Measurements from ENCODE around the gene SEM1. TPM values are rescaled to one million over a fixed set of nuclear protein-coding genes. Genes with fewer than 3 reads are reported as not detected.
A peak's percentile ranks its signal among the peaks of the same experiment; 100 is the strongest.
"Not testable (repeated sequence)": the region's sequence is repeated elsewhere in the genome, so short reads cannot be mapped to it uniquely, and the experiment has no call there.

SEM1 gene
- 75.6 and 79.9 TPM in 2 replicates for total RNA-seq (2021)
- long read RNA-seq, transcript SEM1-201 (3 exons, 1,314 nt), result major isoform, 70 of 87 reads
- long read RNA-seq, partial matches to known transcripts, result 0 of 87 reads
- long read RNA-seq, other reads (novel, unspliced or antisense), result 17 of 87 reads

DNA sequence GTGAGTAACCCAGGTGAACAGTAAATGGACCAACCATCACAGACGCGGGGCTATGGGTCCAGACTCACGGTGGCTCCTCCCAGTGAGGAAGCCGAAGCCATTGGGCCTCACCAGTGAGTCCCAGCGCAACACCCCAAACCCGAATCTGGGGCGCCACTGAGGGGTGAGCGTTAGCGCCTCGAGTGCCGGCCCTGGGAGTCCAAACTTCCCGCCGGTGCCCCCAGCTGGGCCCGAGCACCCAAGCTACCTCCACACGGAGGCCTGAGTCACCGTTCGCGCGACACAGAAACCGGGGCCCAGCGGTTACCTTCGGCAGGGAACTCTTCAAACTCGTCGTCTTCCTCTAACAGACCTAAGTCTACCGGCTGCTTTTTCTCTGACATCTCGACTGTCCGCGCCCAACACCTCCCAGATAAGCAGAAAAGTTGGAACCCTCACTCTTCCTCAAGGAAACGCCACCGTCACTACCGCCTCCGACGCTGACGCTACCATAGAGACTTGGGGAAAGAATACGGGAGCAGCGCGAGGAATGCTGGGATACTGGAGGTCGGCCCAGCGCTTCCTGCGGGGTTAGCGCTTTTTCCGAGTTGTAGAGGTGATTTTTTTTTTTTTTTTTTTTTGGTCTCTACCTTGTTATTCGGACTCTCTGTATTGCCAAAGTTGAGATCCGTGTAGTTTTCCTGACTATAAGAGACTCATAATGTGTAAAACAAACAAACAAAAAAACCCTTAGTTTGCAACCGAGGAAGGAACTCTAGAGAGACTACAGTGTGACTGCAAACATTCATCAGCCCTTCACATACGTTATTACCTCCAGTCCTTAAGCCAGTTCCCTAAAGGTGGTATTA, at the start of gene SEM1:
Gene SEM1, minus strand, starts transcription at position 466 of the 848 bp plus-strand sequence. Its CDS starts 83 bp downstream, at position 383.
- Histone ChIP-seq H3K4me2 (ENCODE audit: insufficient read depth, insufficient read length, low read length) (peak within 1 kb of the TSS; percentile 82), H3K56ac (ENCODE audit: insufficient read length, low read depth, low read length) (no peak within 1 kb of the TSS), H3K18ac (ENCODE audit: insufficient read length, low read depth, low read length) (peak within 1 kb of the TSS; percentile 47), H2BK12ac (ENCODE audit: insufficient read length, low read depth, low read length) (no peak within 1 kb of the TSS), H3K4me1 (ENCODE audit: insufficient read depth, low read length) (no peaks in the 10 kb centered on the region), H3T11ph (ENCODE audit: low read length) (no peak within 1 kb of the TSS), H2AFZ (ENCODE audit: low read length) (peak within 1 kb of the TSS; percentile 0), H3K14ac (ENCODE audit: insufficient read depth, low read length) (peak within 1 kb of the TSS; percentile 78), H4K20me1 (ENCODE audit: control insufficient read depth, insufficient read depth, insufficient read length) (no peaks in the 10 kb centered on the region), H4K5ac (ENCODE audit: insufficient read length, low read depth, low read length) (no peak within 1 kb of the TSS), H3K9ac (ENCODE audit: extremely low read depth, insufficient read length, low read length) (peak within 1 kb of the TSS; percentile 63), H3K27me3 (ENCODE audit: insufficient read depth, low read length) (no peaks in the 10 kb centered on the region), H3K79me2 (ENCODE audit: insufficient read depth, low read length) (peaks cover 23% of the 10 kb centered on the region; the same call in 1 of the 2 replicates), H3K23ac (ENCODE audit: insufficient read length, low read depth, low read length) (no peak within 1 kb of the TSS), H4K8ac (replicated peaks; ENCODE audit: insufficient read length, low read depth, low read length) (no peak within 1 kb of the TSS), H4K91ac (ENCODE audit: insufficient read length, low read depth, low read length) (no peak within 1 kb of the TSS), H3K23me2 (ENCODE audit: insufficient read length, low read depth, low read length, poor library complexity, severe bottlenecking) (peaks cover 3% of the 10 kb centered on the region), H2BK20ac (ENCODE audit: low read depth, low read length, poor library complexity, severe bottlenecking) (no peak within 1 kb of the TSS), H2BK120ac (ENCODE audit: low read depth, low read length, poor library complexity, severe bottlenecking) (no peak within 1 kb of the TSS), H3K4ac (ENCODE audit: low read depth, low read length) (no peak within 1 kb of the TSS), H2BK5ac (ENCODE audit: insufficient read length, low read length) (no peak within 1 kb of the TSS), H2AK5ac (ENCODE audit: insufficient read length, low read length) (no peak within 1 kb of the TSS), H3K27ac (ENCODE audit: insufficient read length, low read depth, low read length) (peak within 1 kb of the TSS; percentile 32), H3K9me3 (ENCODE audit: control insufficient read depth, low read depth, low read length) (peaks cover 9% of the 10 kb centered on the region), H2BK15ac (ENCODE audit: low read depth, low read length) (no peak within 1 kb of the TSS), H3K79me1 (ENCODE audit: insufficient read depth, low read depth, low read length, poor library complexity, severe bottlenecking) (no peaks in the 10 kb centered on the region)
- no CpG with 5 or more reads among the region's 46 CpGs for WGBS (ENCODE audit: extremely low coverage, insufficient read length, low lambda C conversion rate)
- peaks cover 24 to 29% of the 10 kb centered on the region in 2 experiments for H3K9me3 Mint-ChIP-seq
- H3K36me3 Mint-ChIP-seq (ENCODE audit: insufficient read depth in 1 of 3, low read depth in 3 of 3), result peaks cover 3 to 28% (median 22%) of the 10 kb centered on the region in 3 experiments
- H3K27me3 Mint-ChIP-seq (ENCODE audit: low read depth), result peaks cover 3% of the 10 kb centered on the region; the same call in 1 of the 2 replicates
- TF ChIP-seq CTCF (conservative IDR thresholded peaks at IDR 0.05), result no peak
- peak within 1 kb of the TSS; percentile 95 to 99 (median 99) for H3K27ac Mint-ChIP-seq
- peak within 1 kb of the TSS; percentile 95 to 97 for H3K4me3 Mint-ChIP-seq
- peaks cover 3 to 12% of the 10 kb centered on the region in 2 experiments for H3K4me1 Mint-ChIP-seq
- DNase-seq, result peak; percentile 79

DNA sequence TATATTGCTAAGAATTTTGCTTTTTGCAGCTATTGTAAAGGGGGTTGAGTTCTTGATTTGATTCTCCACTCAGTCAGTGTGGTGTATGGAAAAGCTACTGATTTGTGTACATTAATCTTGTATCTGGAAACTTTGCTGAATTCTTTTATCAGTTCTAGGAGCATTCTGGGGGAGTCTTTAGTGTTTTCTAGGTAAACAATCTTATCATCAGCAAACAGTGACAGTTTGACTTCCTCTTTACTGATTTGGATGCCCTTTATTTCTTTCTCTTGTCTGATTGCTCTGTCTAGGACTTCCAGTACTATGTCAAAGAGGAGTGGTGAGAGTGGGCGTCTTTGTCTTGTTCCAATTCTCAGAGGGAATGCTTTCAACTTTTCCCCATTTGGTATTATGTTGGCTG, 48.2 kb upstream of the SEM1 start:
- not testable (repeated sequence) for H3K9ac ChIP-seq (ENCODE audit: extremely low read depth, insufficient read length, low read length); H3K4me1 ChIP-seq (ENCODE audit: insufficient read depth, low read length); H2AFZ ChIP-seq (ENCODE audit: low read length); H3K18ac ChIP-seq (ENCODE audit: insufficient read length, low read depth, low read length); H2AK5ac ChIP-seq (ENCODE audit: insufficient read length, low read length); H3K14ac ChIP-seq (ENCODE audit: insufficient read depth, low read length); H3T11ph ChIP-seq (ENCODE audit: low read length); H3K27me3 Mint-ChIP-seq (ENCODE audit: low read depth); H3K79me1 ChIP-seq (ENCODE audit: insufficient read depth, low read depth, low read length, poor library complexity, severe bottlenecking); H3K4me2 ChIP-seq (ENCODE audit: insufficient read depth, insufficient read length, low read length); H3K4me3 Mint-ChIP-seq; H4K20me1 ChIP-seq (ENCODE audit: control insufficient read depth, insufficient read depth, insufficient read length); H3K4me1 Mint-ChIP-seq; H3K9me3 ChIP-seq (ENCODE audit: control insufficient read depth, low read depth, low read length); H3K27ac Mint-ChIP-seq; H2BK5ac ChIP-seq (ENCODE audit: insufficient read length, low read length); H3K27ac ChIP-seq (ENCODE audit: insufficient read length, low read depth, low read length); H4K5ac ChIP-seq (ENCODE audit: insufficient read length, low read depth, low read length); DNase-seq; H2BK12ac ChIP-seq (ENCODE audit: insufficient read length, low read depth, low read length); H3K79me2 ChIP-seq (ENCODE audit: insufficient read depth, low read length); H3K23ac ChIP-seq (ENCODE audit: insufficient read length, low read depth, low read length); H3K56ac ChIP-seq (ENCODE audit: insufficient read length, low read depth, low read length); H3K4ac ChIP-seq (ENCODE audit: low read depth, low read length); H2BK120ac ChIP-seq (ENCODE audit: low read depth, low read length, poor library complexity, severe bottlenecking); H4K8ac ChIP-seq (replicated peaks; ENCODE audit: insufficient read length, low read depth, low read length); H3K27me3 ChIP-seq (ENCODE audit: insufficient read depth, low read length); H3K9me3 Mint-ChIP-seq; H2BK20ac ChIP-seq (ENCODE audit: low read depth, low read length, poor library complexity, severe bottlenecking); H2BK15ac ChIP-seq (ENCODE audit: low read depth, low read length); H3K36me3 Mint-ChIP-seq (ENCODE audit: insufficient read depth in 1 of 3, low read depth in 3 of 3); H3K23me2 ChIP-seq (ENCODE audit: insufficient read length, low read depth, low read length, poor library complexity, severe bottlenecking); H4K91ac ChIP-seq (ENCODE audit: insufficient read length, low read depth, low read length)
- no CpG with 5 or more reads among the region's 1 CpG for WGBS (ENCODE audit: extremely low coverage, insufficient read length, low lambda C conversion rate)

All from H9 (cell line).